ENCODE results near the gene GDF10. TPM values are rescaled to one million over a fixed set of nuclear protein-coding genes. Genes with fewer than 3 reads are reported as not detected.

Gene GDF10
- total RNA-seq, 1 donor from 2014 or later: 0.74 TPM

GRCh38 chr10:47291682-47292081, 8.3 kb upstream of the GDF10 start:
- Mint-ChIP-seq H3K27me3 (ENCODE audit: unreplicated experiment) (peaks cover 6% of the 10 kb centered on the region), H3K4me3 (ENCODE audit: unreplicated experiment) (no peak overlapping the region), H3K4me1 (ENCODE audit: unreplicated experiment) (peaks cover 13% of the 10 kb centered on the region), H3K9me3 (ENCODE audit: unreplicated experiment) (no peaks in the 10 kb centered on the region), H3K27ac (ENCODE audit: unreplicated experiment) (no peak overlapping the region), H3K36me3 (ENCODE audit: low read depth, unreplicated experiment) (no peaks in the 10 kb centered on the region)
- TF ChIP-seq CTCF (IDR thresholded peaks at IDR 0.05; ENCODE audit: unreplicated experiment): no peak
- no peak for DNase-seq (ENCODE audit: low spot score)

GRCh38 chr10:47294057-47294456, 5.9 kb upstream of the GDF10 start:
- DNase-seq (ENCODE audit: low spot score): no peak
- no peak overlapping the region for H3K27ac Mint-ChIP-seq (ENCODE audit: unreplicated experiment)

GRCh38 chr10:47294501-47294900, 5.5 kb upstream of the GDF10 start:
- Mint-ChIP-seq H3K27ac (ENCODE audit: unreplicated experiment) (no peak overlapping the region), H3K4me1 (ENCODE audit: unreplicated experiment) (peaks cover 8% of the 10 kb centered on the region), H3K36me3 (ENCODE audit: low read depth, unreplicated experiment) (no peaks in the 10 kb centered on the region), H3K27me3 (ENCODE audit: unreplicated experiment) (peaks cover 4% of the 10 kb centered on the region), H3K9me3 (ENCODE audit: unreplicated experiment) (no peaks in the 10 kb centered on the region), H3K4me3 (ENCODE audit: unreplicated experiment) (no peak overlapping the region)
- no peak for TF ChIP-seq CTCF (IDR thresholded peaks at IDR 0.05; ENCODE audit: unreplicated experiment)
- no peak for DNase-seq (ENCODE audit: low spot score)

More at GRCh38 chr10:47294057-47294456, 5.9 kb upstream of the GDF10 start:
- no peak for TF ChIP-seq CTCF (IDR thresholded peaks at IDR 0.05; ENCODE audit: unreplicated experiment)
- Mint-ChIP-seq H3K4me3 (ENCODE audit: unreplicated experiment) (no peak overlapping the region), H3K36me3 (ENCODE audit: low read depth, unreplicated experiment) (no peaks in the 10 kb centered on the region), H3K4me1 (ENCODE audit: unreplicated experiment) (peaks cover 8% of the 10 kb centered on the region), H3K27me3 (ENCODE audit: unreplicated experiment) (peaks cover 4% of the 10 kb centered on the region), H3K9me3 (ENCODE audit: unreplicated experiment) (no peaks in the 10 kb centered on the region)

DNA sequence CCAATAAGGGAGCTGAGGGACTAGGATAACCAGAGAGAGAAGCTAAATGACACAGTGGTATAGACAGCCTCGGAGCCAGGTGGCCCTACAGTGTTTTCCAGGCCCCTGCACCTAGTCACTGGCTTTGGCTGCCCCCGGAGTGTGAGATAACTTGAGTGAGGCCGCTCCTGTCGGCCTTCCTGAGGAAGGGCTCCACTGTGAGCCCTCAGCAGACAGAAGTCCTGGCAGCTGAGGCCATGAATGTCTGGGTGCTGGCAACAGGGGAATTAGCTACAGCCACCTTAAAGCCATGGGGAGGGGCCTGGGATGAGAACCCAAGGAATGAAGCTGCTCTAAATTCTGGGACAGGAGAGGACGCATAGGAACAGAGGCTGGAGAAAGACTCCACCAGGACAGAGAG, 4.6 kb upstream of the GDF10 start:
- DNase-seq (ENCODE audit: low spot score): no peak
- peak overlapping the region; percentile 19 for H3K27ac Mint-ChIP-seq (ENCODE audit: unreplicated experiment)
- no peaks in the 10 kb centered on the region for H3K36me3 Mint-ChIP-seq (ENCODE audit: low read depth, unreplicated experiment)
- H3K27me3 Mint-ChIP-seq (ENCODE audit: unreplicated experiment): peaks cover 1% of the 10 kb centered on the region
- no peaks in the 10 kb centered on the region for H3K9me3 Mint-ChIP-seq (ENCODE audit: unreplicated experiment)
- no peak for TF ChIP-seq CTCF (IDR thresholded peaks at IDR 0.05; ENCODE audit: unreplicated experiment)
- H3K4me1 Mint-ChIP-seq (ENCODE audit: unreplicated experiment): peaks cover 8% of the 10 kb centered on the region
- no peak overlapping the region for H3K4me3 Mint-ChIP-seq (ENCODE audit: unreplicated experiment)

- H3K27ac Mint-ChIP-seq (ENCODE audit: unreplicated experiment): peak overlapping the region; percentile 21
- no peak overlapping the region for H3K4me3 Mint-ChIP-seq (ENCODE audit: unreplicated experiment)
- no peak for TF ChIP-seq CTCF (IDR thresholded peaks at IDR 0.05; ENCODE audit: unreplicated experiment)
- H3K4me1 Mint-ChIP-seq (ENCODE audit: unreplicated experiment): peaks cover 10% of the 10 kb centered on the region
- no peaks in the 10 kb centered on the region for H3K9me3 Mint-ChIP-seq (ENCODE audit: unreplicated experiment)
- no peak for DNase-seq (ENCODE audit: low spot score)
- peaks cover 3% of the 10 kb centered on the region for H3K27me3 Mint-ChIP-seq (ENCODE audit: unreplicated experiment)
- H3K36me3 Mint-ChIP-seq (ENCODE audit: low read depth, unreplicated experiment): no peaks in the 10 kb centered on the region
These were observed 3.7 kb upstream of the GDF10 start for GRCh38 chr10:47296156-47296894.

Measured in endothelial cell (in vitro differentiated cells).